ENCODE data around the gene DSCAM.

Gene DSCAM

DNA sequence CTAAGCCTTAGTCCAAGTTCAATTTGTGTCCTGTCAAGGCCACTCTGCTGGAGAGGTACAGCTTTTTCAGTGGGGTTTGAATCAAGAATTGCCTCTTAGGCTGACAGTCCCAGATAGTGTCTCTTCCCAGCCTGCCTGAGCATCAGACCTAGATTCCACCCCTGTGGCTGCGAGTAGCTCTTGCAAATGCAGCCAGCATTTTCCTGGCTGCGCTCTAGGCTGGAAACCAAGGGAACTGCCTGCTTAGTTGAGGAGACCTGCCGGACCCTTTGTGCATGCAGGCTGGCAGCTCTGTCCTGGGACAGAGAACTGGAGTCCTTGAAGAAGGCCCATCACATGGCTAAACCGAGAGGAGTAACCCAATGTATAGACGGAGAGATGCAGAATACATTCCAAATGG, 686.0 kb downstream of the DSCAM start:
- in situ Hi-C loops (cut with MboI; ENCODE audit: low pct_unique_long_range_greater_than_20kb, low sequenced_read_pairs, unreplicated experiment): no loop called here
- DNase-seq (ENCODE audit: low spot score): no peak

DNA sequence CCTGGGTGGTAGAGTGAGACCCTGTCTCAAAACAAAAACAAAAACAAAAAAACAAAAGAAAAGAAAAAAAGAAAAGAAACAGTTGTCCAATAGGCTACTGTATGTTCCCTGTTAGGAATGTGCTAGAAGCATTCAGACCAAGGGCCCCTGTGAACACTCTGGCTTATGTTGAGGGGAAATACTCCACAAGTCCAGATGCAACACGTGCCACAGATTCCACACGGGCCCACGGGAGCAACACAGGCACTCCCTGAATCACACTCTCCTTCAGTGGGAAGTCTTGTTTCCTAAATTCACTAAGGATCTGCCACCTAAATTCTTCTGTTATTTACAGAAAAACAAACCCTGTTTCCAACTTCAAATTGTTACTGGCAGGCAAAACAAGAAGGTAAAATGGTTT, 688.6 kb downstream of the DSCAM start:
- in situ Hi-C loops (cut with MboI; ENCODE audit: low pct_unique_long_range_greater_than_20kb, low sequenced_read_pairs, unreplicated experiment): no loop called here
- no peak for DNase-seq (ENCODE audit: low spot score)
- TF ChIP-seq, protein P1, sequence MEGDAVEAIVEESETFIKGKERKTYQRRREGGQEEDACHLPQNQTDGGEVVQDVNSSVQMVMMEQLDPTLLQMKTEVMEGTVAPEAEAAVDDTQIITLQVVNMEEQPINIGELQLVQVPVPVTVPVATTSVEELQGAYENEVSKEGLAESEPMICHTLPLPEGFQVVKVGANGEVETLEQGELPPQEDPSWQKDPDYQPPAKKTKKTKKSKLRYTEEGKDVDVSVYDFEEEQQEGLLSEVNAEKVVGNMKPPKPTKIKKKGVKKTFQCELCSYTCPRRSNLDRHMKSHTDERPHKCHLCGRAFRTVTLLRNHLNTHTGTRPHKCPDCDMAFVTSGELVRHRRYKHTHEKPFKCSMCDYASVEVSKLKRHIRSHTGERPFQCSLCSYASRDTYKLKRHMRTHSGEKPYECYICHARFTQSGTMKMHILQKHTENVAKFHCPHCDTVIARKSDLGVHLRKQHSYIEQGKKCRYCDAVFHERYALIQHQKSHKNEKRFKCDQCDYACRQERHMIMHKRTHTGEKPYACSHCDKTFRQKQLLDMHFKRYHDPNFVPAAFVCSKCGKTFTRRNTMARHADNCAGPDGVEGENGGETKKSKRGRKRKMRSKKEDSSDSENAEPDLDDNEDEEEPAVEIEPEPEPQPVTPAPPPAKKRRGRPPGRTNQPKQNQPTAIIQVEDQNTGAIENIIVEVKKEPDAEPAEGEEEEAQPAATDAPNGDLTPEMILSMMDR (IDR thresholded peaks at IDR 0.05; ENCODE audit: extremely low read depth, insufficient read depth, missing control alignments): no peak

More for the DNA sequence above, 686.0 kb downstream of the DSCAM start:
- TF ChIP-seq, protein P1 (IDR thresholded peaks at IDR 0.05; ENCODE audit: extremely low read depth, insufficient read depth, missing control alignments): no peak

DNA sequence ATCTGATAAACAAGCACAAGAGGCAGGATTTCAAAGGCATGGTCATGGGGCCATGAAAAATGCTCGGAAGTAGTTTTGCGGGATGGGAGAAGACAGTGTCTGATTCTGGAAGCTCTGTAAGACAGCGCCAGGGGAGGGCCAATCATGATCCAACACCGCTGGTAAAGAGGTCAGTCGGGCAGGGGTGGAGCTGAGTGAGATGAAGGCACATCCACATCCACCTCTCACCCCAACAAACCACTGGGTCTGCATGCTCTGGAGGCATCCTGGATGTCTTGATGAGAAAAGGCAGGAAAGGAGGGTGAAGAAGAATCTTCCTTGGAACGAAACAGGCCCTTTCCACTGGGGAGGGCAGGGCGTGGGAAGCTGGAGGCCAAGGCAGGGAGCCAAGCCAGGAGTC, 691.4 kb downstream of the DSCAM start:
- TF ChIP-seq, protein P1 (IDR thresholded peaks at IDR 0.05; ENCODE audit: extremely low read depth, insufficient read depth, missing control alignments): no peak
- in situ Hi-C loops (cut with MboI; ENCODE audit: low pct_unique_long_range_greater_than_20kb, low sequenced_read_pairs, unreplicated experiment): no loop called here

DNA sequence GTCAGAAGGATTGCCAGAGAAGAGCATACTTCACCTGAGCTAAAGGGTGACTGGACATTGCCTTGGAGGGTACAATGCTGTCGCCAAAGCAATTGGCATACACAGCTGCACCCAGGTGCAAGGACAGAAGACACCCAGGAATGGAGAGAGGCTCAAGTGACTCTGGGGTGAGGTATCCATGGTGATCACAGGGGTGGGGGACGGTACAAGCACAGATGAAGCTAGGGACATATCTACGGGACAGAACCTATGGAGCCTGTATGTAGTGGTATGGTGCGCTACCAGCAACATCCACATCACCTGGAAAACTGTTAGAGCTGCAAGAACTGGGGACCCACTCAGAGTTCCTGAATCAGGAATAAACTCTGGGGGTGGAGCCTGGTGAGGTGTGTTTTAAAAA, 693.6 kb downstream of the DSCAM start:
- in situ Hi-C loops (cut with MboI; ENCODE audit: low pct_unique_long_range_greater_than_20kb, low sequenced_read_pairs, unreplicated experiment): no loop called here
- DNase-seq (ENCODE audit: low spot score): no peak
- TF ChIP-seq, protein P1 (IDR thresholded peaks at IDR 0.05; ENCODE audit: extremely low read depth, insufficient read depth, missing control alignments): no peak

More for the DNA sequence above, 691.4 kb downstream of the DSCAM start:
- no peak for DNase-seq (ENCODE audit: low spot score)

DNA sequence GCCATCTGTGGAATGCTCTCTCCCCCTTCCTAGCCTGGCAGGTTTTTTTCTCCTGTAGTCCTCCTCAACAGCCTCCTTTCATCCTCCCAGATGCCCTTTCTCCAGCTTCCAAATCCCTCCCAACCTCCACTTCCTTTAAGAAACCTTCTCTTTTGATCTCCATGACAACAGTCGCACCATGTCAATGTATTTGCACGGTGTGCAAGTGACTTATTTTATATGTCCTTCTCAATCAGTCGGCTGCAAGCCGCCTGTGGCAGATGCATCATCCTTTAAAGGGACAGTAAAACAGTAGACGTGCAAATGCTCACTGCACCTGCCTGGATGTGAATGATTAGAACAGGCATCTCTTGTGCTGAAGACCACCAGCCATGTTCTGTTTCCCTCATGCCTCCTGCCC, 694.5 kb downstream of the DSCAM start:
- in situ Hi-C loops (cut with MboI; ENCODE audit: low pct_unique_long_range_greater_than_20kb, low sequenced_read_pairs, unreplicated experiment): no loop called here
- TF ChIP-seq, protein P1 (IDR thresholded peaks at IDR 0.05; ENCODE audit: extremely low read depth, insufficient read depth, missing control alignments): no peak
- DNase-seq (ENCODE audit: low spot score): no peak

DNA sequence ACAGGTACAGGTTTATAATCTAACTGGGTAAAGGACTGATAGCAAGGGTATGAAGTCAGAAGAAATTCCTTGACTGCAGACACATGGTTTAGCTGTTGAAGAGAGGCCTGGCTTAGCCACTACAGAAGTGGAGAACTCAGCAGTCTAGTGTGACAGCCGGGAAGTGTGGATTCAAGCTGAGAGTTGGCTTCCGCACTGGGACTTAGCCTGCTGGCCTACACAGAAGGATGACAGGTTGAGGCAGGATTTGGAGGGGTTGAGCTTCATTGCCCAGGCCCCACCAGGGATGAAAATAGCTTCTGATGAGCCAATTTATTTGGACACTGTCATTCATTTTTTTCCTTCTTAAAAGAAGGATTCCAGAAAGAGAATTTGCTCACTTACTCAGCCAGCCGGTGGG, 695.3 kb downstream of the DSCAM start:
- in situ Hi-C loops (cut with MboI; ENCODE audit: low pct_unique_long_range_greater_than_20kb, low sequenced_read_pairs, unreplicated experiment): no loop called here
- no peak for DNase-seq (ENCODE audit: low spot score)
- TF ChIP-seq, protein P1 (IDR thresholded peaks at IDR 0.05; ENCODE audit: extremely low read depth, insufficient read depth, missing control alignments): no peak

Measured in GM13977 (cell line).